ENCODE measurements around the gene ANKRD44.

- TF ChIP-seq CTCF (IDR thresholded peaks at IDR 0.05) (no peak), JUNB (IDR thresholded peaks at IDR 0.05) (no peak), CHD2 (IDR thresholded peaks at IDR 0.05; ENCODE audit: low read length, partially characterized antibody) (no peak), MAX (IDR thresholded peaks at IDR 0.05) (no peak), EP300 (IDR thresholded peaks at IDR 0.05) (no peak), POLR2A (IDR thresholded peaks at IDR 0.05; ENCODE audit: low read length) (no peak), HMGXB4 (CRISPR knock-in tag; IDR thresholded peaks at IDR 0.05; ENCODE audit: borderline replicate concordance) (no peak), PBX3 (IDR thresholded peaks at IDR 0.05) (no peak)
Observed at GRCh38 chr2:197247083-197247482, 63.5 kb downstream of the ANKRD44 start.

Data from A549 (cell line).